Loucy (cell line): ENCODE data around the gene APOLD1.
A peak's percentile ranks its signal among the peaks of the same experiment; 100 is the strongest.

Experiments
- H2AFZ ChIP-seq: fragments of 200-600 bp; sonication (generic); 2 replicates; pipeline ENCODE4 v1.6.0; 2016; ENCODE audit warnings: antibody characterized with exemption, mild to moderate bottlenecking, low read length, moderate library complexity
- H3F3A ChIP-seq: fragments of 200-600 bp; 2 replicates; pipeline ENCODE4 v1.6.0; 2016; ENCODE audit warnings: antibody characterized with exemption, low read depth, mild to moderate bottlenecking
- H3K27me3 ChIP-seq: fragments of 200-600 bp; sonication (generic); 2 replicates; pipeline ENCODE4 v1.6.1; 2014; ENCODE audit warnings: low read length, mild to moderate bottlenecking; ENCODE audit not compliant: insufficient read depth, poor library complexity, severe bottlenecking
- H3K36me3 ChIP-seq: fragments of 200-600 bp; sonication (generic); 2 replicates; pipeline ENCODE4 v1.6.1; 2016; ENCODE audit warnings: low read length; ENCODE audit not compliant: insufficient read depth
- H3K4me1 ChIP-seq: fragments of 200-600 bp; sonication (generic); 2 replicates; pipeline ENCODE4 v1.5.1; 2014; ENCODE audit warnings: low read length, mild to moderate bottlenecking; ENCODE audit not compliant: insufficient read depth, poor library complexity, severe bottlenecking
- H3K4me2 ChIP-seq: fragments of 200-600 bp; sonication (generic); 2 replicates; pipeline ENCODE4 v1.6.0; 2014; ENCODE audit warnings: antibody characterized with exemption, low read length, low read depth, mild to moderate bottlenecking; ENCODE audit not compliant: poor library complexity, severe bottlenecking
- H3K4me3 ChIP-seq: fragments of 200-600 bp; sonication (generic); 2 replicates; pipeline ENCODE4 v1.5.1; 2014; ENCODE audit warnings: low read length, mild to moderate bottlenecking, mixed read lengths; ENCODE audit not compliant: poor library complexity, severe bottlenecking
- H3K79me2 ChIP-seq: fragments of 200-600 bp; sonication (generic); 2 replicates; pipeline ENCODE4 v1.6.1; 2014; ENCODE audit warnings: low read length; ENCODE audit not compliant: insufficient read depth
- H3K9ac ChIP-seq: fragments of 200-600 bp; sonication (generic); 2 replicates; pipeline ENCODE4 v1.6.0; 2014; ENCODE audit warnings: mild to moderate bottlenecking, low read depth, low read length, moderate library complexity; ENCODE audit not compliant: poor library complexity, severe bottlenecking
- H3K9me2 ChIP-seq: fragments of 200-600 bp; sonication (generic); replicated peaks from 2 replicates; pipeline ENCODE4 v1.6.1; 2016; ENCODE audit warnings: low read depth, low read length, mixed read lengths
- H3K9me3 ChIP-seq: fragments of 200-600 bp; sonication (generic); 2 replicates; pipeline ENCODE4 v1.6.1; 2014; ENCODE audit warnings: mild to moderate bottlenecking, antibody characterized with exemption, low read length, low read depth; ENCODE audit not compliant: insufficient read depth
- H4K20me1 ChIP-seq: fragments of 200-600 bp; sonication (generic); 2 replicates; pipeline ENCODE4 v1.6.0; 2014; ENCODE audit warnings: antibody characterized with exemption, low read length, mild to moderate bottlenecking; ENCODE audit not compliant: insufficient read depth, poor library complexity, severe bottlenecking
- CTCF ChIP-seq: fragments of 200-600 bp; sonication (generic); conservative IDR thresholded peaks from 2 replicates; pipeline ENCODE4 v1.5.1; 2014; ENCODE audit warnings: mild to moderate bottlenecking, antibody characterized with exemption, low read length
- EZH2phosphoT487 ChIP-seq: fragments of 200-600 bp; IDR thresholded peaks from 2 replicates; pipeline ENCODE4 v1.6.1; 2018; ENCODE audit warnings: antibody characterized with exemption, mild to moderate bottlenecking, moderate library complexity, borderline replicate concordance

APOLD1 gene

GRCh38 chr12:12794686-12795085, 9.2 kb downstream of the APOLD1 start:
- Histone ChIP-seq H4K20me1 (no peaks in the 10 kb centered on the region), H3K9me2 (no peaks in the 10 kb centered on the region), H3K9me3 (no peaks in the 10 kb centered on the region), H3K27me3 (no peaks in the 10 kb centered on the region), H2AFZ (no peak overlapping the region), H3K36me3 (no peaks in the 10 kb centered on the region), H3K4me2 (no peak overlapping the region), H3K4me1 (peaks cover 15% of the 10 kb centered on the region), H3F3A (no peaks in the 10 kb centered on the region), H3K79me2 (no peaks in the 10 kb centered on the region), H3K4me3 (no peak overlapping the region), H3K9ac (no peak overlapping the region)
- TF ChIP-seq EZH2phosphoT487 = no peak
- TF ChIP-seq CTCF = no peak

GRCh38 chr12:12796171-12796570, 10.7 kb downstream of the APOLD1 start:
- Histone ChIP-seq H3K4me3 (no peak overlapping the region), H3K36me3 (no peaks in the 10 kb centered on the region), H3K79me2 (no peaks in the 10 kb centered on the region), H4K20me1 (no peaks in the 10 kb centered on the region), H3F3A (no peaks in the 10 kb centered on the region), H3K9me3 (no peaks in the 10 kb centered on the region), H3K4me2 (no peak overlapping the region), H3K9me2 (no peaks in the 10 kb centered on the region), H3K4me1 (peaks cover 15% of the 10 kb centered on the region), H3K27me3 (no peaks in the 10 kb centered on the region), H3K9ac (no peak overlapping the region), H2AFZ (no peak overlapping the region)
- no peak for TF ChIP-seq EZH2phosphoT487
- no peak for TF ChIP-seq CTCF

- Histone ChIP-seq H3K9ac (no peak overlapping the region), H3F3A (no peaks in the 10 kb centered on the region), H3K4me2 (peak overlapping the region; percentile 24), H2AFZ (0 out of 2 replicates have a peak overlapping the region, but pooled peaks have one; percentile 45), H3K4me1 (peaks cover 15% of the 10 kb centered on the region), H3K36me3 (no peaks in the 10 kb centered on the region), H3K4me3 (no peak overlapping the region), H3K9me3 (no peaks in the 10 kb centered on the region), H3K79me2 (no peaks in the 10 kb centered on the region), H4K20me1 (no peaks in the 10 kb centered on the region), H3K27me3 (no peaks in the 10 kb centered on the region), H3K9me2 (no peaks in the 10 kb centered on the region)
- TF ChIP-seq CTCF = no peak
Measured at GRCh38 chr12:12796928-12797793, 11.7 kb downstream of the APOLD1 start.
